Caco-2 (cell line): ENCODE results near the gene ZFHX3. TPM values are rescaled to one million over a fixed set of nuclear protein-coding genes. Genes with fewer than 3 reads are reported as not detected.

Source experiments
- BruUV-seq: library from RNA; stranded (reverse); fragments of 400-500 nt; replicated peaks from 2 replicates; lab custom pipeline; 2021; lab: Mats Ljungman, UMichigan
- CTCF ChIA-PET: fragments of 300-600 bp; sonication (Branson Sonifier 250); formaldehyde crosslinking; loops from one replicate; lab custom pipeline; 2022; ENCODE audit warnings: antibody characterized with exemption; lab: Charles Lee
- POLR2A ChIA-PET: fragments of 300-600 bp; sonication (Branson Sonifier 250); formaldehyde crosslinking; loops from one replicate; lab custom pipeline; 2022; ENCODE audit warnings: antibody characterized with exemption; lab: Charles Lee
- DNase-seq, 2 experiments: peaks; one replicate each; pipeline versions ENCODE4 v3.0.0 to v3.0.0-alpha.2; 2020 to 2022
- H3K27me3 ChIP-seq: replicated peaks from 2 replicates; pipeline ENCODE4 v1.6.0; 2011; ENCODE audit warnings: low read length; ENCODE audit not compliant: control insufficient read depth, insufficient read depth
- H3K36me3 ChIP-seq: 2 replicates; pipeline ENCODE4 v1.5.1; 2011; ENCODE audit warnings: low read length; ENCODE audit not compliant: control insufficient read depth, insufficient read depth
- H3K4me1 ChIP-seq: fragments of 250-450 bp; sonication (Bioruptor Pico); 2 replicates; pipeline ENCODE4 v1.5.1; 2020; ENCODE audit warnings: mild to moderate bottlenecking
- H3K4me3 ChIP-seq: 2 replicates; pipeline ENCODE4 v1.5.1; 2011; ENCODE audit warnings: low read depth, mild to moderate bottlenecking, control low read depth, low read length
- H3K9me3 ChIP-seq: fragments of 250-450 bp; sonication (Bioruptor Pico); 2 replicates; pipeline ENCODE4 v1.5.1; 2020; ENCODE audit warnings: mild to moderate bottlenecking, moderate library complexity
- H3K27ac Mint-ChIP-seq: one replicate; pipeline ENCODE4 v1.8.0; 2022; ENCODE audit warnings: mixed read lengths; ENCODE audit not compliant: unreplicated experiment
- H3K27me3 Mint-ChIP-seq: one replicate; pipeline ENCODE4 v1.8.0; 2022; ENCODE audit warnings: mixed read lengths; ENCODE audit not compliant: insufficient read depth, unreplicated experiment
- H3K36me3 Mint-ChIP-seq: one replicate; pipeline ENCODE4 v1.8.0; 2022; ENCODE audit warnings: mild to moderate bottlenecking, mixed read lengths; ENCODE audit not compliant: insufficient read depth, unreplicated experiment
- H3K4me1 Mint-ChIP-seq: one replicate; pipeline ENCODE4 v1.8.0; 2022; ENCODE audit warnings: low read depth, mixed read lengths; ENCODE audit not compliant: unreplicated experiment
- H3K4me3 Mint-ChIP-seq: one replicate; pipeline ENCODE4 v1.8.0; 2022; ENCODE audit warnings: mild to moderate bottlenecking, moderate library complexity, mixed read lengths; ENCODE audit not compliant: unreplicated experiment
- H3K9me3 Mint-ChIP-seq: one replicate; pipeline ENCODE4 v1.8.0; 2022; ENCODE audit warnings: mixed read lengths; ENCODE audit not compliant: unreplicated experiment
- intact Hi-C: fragments of 100-400 bp; cut with micrococcal nuclease; formaldehyde crosslinking; loops from one replicate; pipeline ENCODE4 v1.10.0; 2022; ENCODE audit not compliant: unreplicated experiment
- total RNA-seq: library from RNA; stranded (reverse); gene quantifications from 2 replicates; pipeline ENCODE4 v1.2.3, GENCODE V29; 2022
- TF ChIP-seq, protein P1 (sequence below), 2 experiments: fragments of 200-600 bp in 1 of 2; IDR thresholded peaks; 1 replicate in 1 of 2; 2 replicates in 1 of 2; pipeline versions ENCODE4 v1.5.1 to v1.8.0; 2011 to 2022; ENCODE audit warnings: antibody characterized with exemption in 1 of 2, control low read depth in 1 of 2, inconsistent platforms in 1 of 2, low read depth in 1 of 2, low read length in 1 of 2, mild to moderate bottlenecking in 1 of 2, moderate library complexity in 1 of 2; ENCODE audit not compliant: insufficient read depth in 1 of 2, severe bottlenecking in 1 of 2, unreplicated experiment in 1 of 2

The ZFHX3 gene
- total RNA-seq, 1 experiment from 2014 or later: 39.9 TPM

DNA sequence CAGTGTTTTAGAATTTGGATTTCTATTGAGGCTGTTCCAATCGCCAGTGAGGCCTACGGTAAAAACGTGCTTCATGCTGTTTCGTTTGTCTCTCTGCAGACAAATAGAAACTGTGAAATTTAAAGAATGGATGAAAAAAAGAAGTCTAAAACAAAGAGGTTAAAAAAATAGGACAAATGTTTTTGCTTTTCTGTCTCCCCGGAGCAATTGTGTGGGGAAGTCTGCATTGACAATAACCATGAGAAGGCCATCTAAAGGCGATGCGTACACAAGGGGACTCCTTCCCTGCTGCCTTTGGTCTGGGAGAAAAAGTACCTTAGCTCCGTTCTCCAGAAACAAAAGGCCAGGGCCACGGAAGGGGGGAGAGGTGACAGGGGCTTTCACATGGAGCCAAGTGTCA, 4.6 kb upstream of the ZFHX3 start:
- POLR2A ChIA-PET: no interaction called here
- TF ChIP-seq, protein P1, sequence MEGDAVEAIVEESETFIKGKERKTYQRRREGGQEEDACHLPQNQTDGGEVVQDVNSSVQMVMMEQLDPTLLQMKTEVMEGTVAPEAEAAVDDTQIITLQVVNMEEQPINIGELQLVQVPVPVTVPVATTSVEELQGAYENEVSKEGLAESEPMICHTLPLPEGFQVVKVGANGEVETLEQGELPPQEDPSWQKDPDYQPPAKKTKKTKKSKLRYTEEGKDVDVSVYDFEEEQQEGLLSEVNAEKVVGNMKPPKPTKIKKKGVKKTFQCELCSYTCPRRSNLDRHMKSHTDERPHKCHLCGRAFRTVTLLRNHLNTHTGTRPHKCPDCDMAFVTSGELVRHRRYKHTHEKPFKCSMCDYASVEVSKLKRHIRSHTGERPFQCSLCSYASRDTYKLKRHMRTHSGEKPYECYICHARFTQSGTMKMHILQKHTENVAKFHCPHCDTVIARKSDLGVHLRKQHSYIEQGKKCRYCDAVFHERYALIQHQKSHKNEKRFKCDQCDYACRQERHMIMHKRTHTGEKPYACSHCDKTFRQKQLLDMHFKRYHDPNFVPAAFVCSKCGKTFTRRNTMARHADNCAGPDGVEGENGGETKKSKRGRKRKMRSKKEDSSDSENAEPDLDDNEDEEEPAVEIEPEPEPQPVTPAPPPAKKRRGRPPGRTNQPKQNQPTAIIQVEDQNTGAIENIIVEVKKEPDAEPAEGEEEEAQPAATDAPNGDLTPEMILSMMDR (IDR thresholded peaks at IDR 0.05; ENCODE audit: insufficient read depth in 1 of 2, low read depth in 1 of 2, low read length in 1 of 2, severe bottlenecking in 1 of 2, unreplicated experiment in 1 of 2): no peak

DNA sequence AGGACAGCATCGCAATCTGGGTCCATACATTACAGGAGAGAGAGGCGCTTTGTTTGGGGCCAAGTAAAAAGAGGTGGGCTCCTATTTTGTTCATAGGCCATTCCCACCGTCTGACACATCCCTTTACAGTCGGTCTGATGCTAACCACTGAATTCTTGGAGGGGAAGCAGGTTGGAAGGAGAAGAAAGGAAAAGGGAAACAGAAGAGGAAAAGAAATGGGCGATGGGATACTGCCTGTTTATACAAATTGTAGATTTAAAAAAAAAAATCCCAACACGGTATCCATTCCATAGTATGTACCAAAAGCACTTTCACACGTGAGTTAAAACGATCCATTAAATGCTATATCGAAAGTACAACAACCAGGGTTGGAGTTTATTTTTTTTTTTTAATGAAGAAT, 4.0 kb upstream of the ZFHX3 start:
- intact Hi-C loops: no loop called here

More for the DNA sequence above, 4.6 kb upstream of the ZFHX3 start:
- Mint-ChIP-seq H3K9me3 (no peaks in the 10 kb centered on the region), H3K36me3 (peaks cover 7% of the 10 kb centered on the region), H3K4me1 (peaks cover 31% of the 10 kb centered on the region), H3K27ac (no peak overlapping the region), H3K27me3 (no peaks in the 10 kb centered on the region), H3K4me3 (no peak overlapping the region)
- intact Hi-C loops: no loop called here
- BruUV-seq: no TSS peak
- DNase-seq: no peak
- Histone ChIP-seq H3K4me3 (no peak overlapping the region), H3K36me3 (no peaks in the 10 kb centered on the region), H3K27me3 (no peaks in the 10 kb centered on the region), H3K4me1 (peaks cover 64% of the 10 kb centered on the region), H3K9me3 (no peaks in the 10 kb centered on the region)
- CTCF ChIA-PET: no interaction called here

DNA sequence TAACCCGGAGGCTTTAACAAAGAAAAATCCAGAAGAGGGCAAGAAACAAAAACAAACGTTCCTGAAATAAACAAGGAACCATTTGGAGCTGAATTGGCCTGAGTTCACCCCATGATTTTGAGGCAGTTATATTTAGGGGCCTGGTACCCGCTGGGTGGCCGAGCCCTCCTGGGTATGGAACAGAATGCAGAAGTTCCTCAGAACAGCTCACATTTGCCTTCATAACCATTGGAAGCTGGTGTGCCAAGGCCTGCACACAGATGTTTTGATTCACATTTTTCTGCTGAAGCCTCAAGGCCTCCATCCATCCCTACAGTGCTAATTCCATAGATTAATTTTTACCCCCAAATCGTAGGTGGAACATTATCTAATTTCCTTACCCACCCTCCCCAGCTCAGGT, 3.3 kb upstream of the ZFHX3 start:
- H3K9me3 Mint-ChIP-seq: no peaks in the 10 kb centered on the region
- ChIA-PET POLR2A (no interaction called here), CTCF (interaction anchor here (0.6 kb wide), 1 partner anchor 1160 kb away, joined by 3 read pairs; no protein-coding TSS in a partner anchor)
- intact Hi-C loops: no loop called here
- no peaks in the 10 kb centered on the region for H3K27me3 Mint-ChIP-seq
- no peak for DNase-seq
- H3K4me3 ChIP-seq: no peak overlapping the region
- H3K4me1 ChIP-seq: peaks cover 68% of the 10 kb centered on the region
- BruUV-seq: no TSS peak
- H3K9me3 ChIP-seq: no peaks in the 10 kb centered on the region
- H3K4me3 Mint-ChIP-seq: no peak overlapping the region
- H3K36me3 ChIP-seq: no peaks in the 10 kb centered on the region
- no peaks in the 10 kb centered on the region for H3K27me3 ChIP-seq
- peaks cover 8% of the 10 kb centered on the region for H3K36me3 Mint-ChIP-seq
- H3K4me1 Mint-ChIP-seq: peaks cover 34% of the 10 kb centered on the region
- no peak overlapping the region for H3K27ac Mint-ChIP-seq
- TF ChIP-seq, protein P1 (IDR thresholded peaks at IDR 0.05; ENCODE audit: insufficient read depth in 1 of 2, low read depth in 1 of 2, low read length in 1 of 2, severe bottlenecking in 1 of 2, unreplicated experiment in 1 of 2): no peak

More for the DNA sequence above, 4.0 kb upstream of the ZFHX3 start:
- Mint-ChIP-seq H3K4me3 (no peak overlapping the region), H3K9me3 (no peaks in the 10 kb centered on the region), H3K27me3 (no peaks in the 10 kb centered on the region), H3K36me3 (peaks cover 8% of the 10 kb centered on the region), H3K27ac (no peak overlapping the region), H3K4me1 (peaks cover 34% of the 10 kb centered on the region)
- Histone ChIP-seq H3K4me3 (no peak overlapping the region), H3K4me1 (peaks cover 68% of the 10 kb centered on the region), H3K36me3 (no peaks in the 10 kb centered on the region), H3K9me3 (no peaks in the 10 kb centered on the region), H3K27me3 (no peaks in the 10 kb centered on the region)
- DNase-seq: no peak
- POLR2A ChIA-PET: no interaction called here
- no TSS peak for BruUV-seq
- TF ChIP-seq, protein P1 (IDR thresholded peaks at IDR 0.05; ENCODE audit: insufficient read depth in 1 of 2, low read depth in 1 of 2, low read length in 1 of 2, severe bottlenecking in 1 of 2, unreplicated experiment in 1 of 2): no peak
- CTCF ChIA-PET: no interaction called here
